Heart right ventricle (tissue), 16 donors: ENCODE results near the gene MAML1. TPM values are rescaled to one million over a fixed set of nuclear protein-coding genes. Genes with fewer than 3 reads are reported as not detected.

Source experiments
- ATAC-seq, 8 donors: fragments of 200-7000 bp; cut with Tn5 transposase; one replicate each; pipeline ENCODE4 v1.9.1; 2020; ENCODE audit warnings: mild to moderate bottlenecking in 8 of 8, moderate library complexity in 8 of 8, moderate number of reproducible peaks in 1 of 8
- DNase-seq, 2 donors: peaks; one replicate each; pipeline ENCODE4 v3.0.0-alpha.2; 2020
- H3K27ac ChIP-seq, 10 donors: fragments of 200-600 bp; sonication (generic) in 2 of 10; one replicate each; pipeline versions ENCODE4 v1.5.0 to v1.8.0; 2020 to 2022; ENCODE audit warnings: mild to moderate bottlenecking in 3 of 10
- H3K27me3 ChIP-seq, 7 donors: fragments of 200-600 bp; one replicate each; pipeline ENCODE4 v1.8.0; 2021 to 2022; ENCODE audit warnings: mild to moderate bottlenecking in 2 of 7
- H3K36me3 ChIP-seq, 9 donors: fragments of 200-600 bp; sonication (generic) in 1 of 9; one replicate each; pipeline versions ENCODE4 v1.5.0 to v1.8.0; 2020 to 2022; ENCODE audit warnings: mild to moderate bottlenecking in 2 of 9
- H3K4me1 ChIP-seq, 9 donors: fragments of 200-600 bp; sonication (generic) in 1 of 9; one replicate each; pipeline versions ENCODE4 v1.5.0 to v1.8.0; 2020 to 2022; ENCODE audit warnings: mild to moderate bottlenecking in 4 of 9
- H3K4me3 ChIP-seq, 10 donors: fragments of 200-600 bp; sonication (generic) in 2 of 10; one replicate each; pipeline versions ENCODE4 v1.5.0 to v1.8.0; 2020 to 2022; ENCODE audit warnings: mild to moderate bottlenecking in 7 of 10, moderate library complexity in 2 of 10
- H3K9me3 ChIP-seq, 11 donors: fragments of 200-600 bp in 10 of 11; sonication (generic) in 2 of 11; one replicate each; pipeline versions ENCODE4 v1.5.0 to v1.8.0; 2013 to 2022; ENCODE audit warnings: mild to moderate bottlenecking in 2 of 11, control low read depth in 1 of 11, moderate library complexity in 1 of 11
- CTCF ChIP-seq, 9 donors: fragments of 200-600 bp; sonication (generic) in 2 of 9; IDR thresholded peaks; one replicate each; pipeline versions ENCODE4 v1.5.0 to v1.8.0; 2021 to 2022; ENCODE audit warnings: antibody characterized with exemption in 9 of 9, mild to moderate bottlenecking in 5 of 9, moderate library complexity in 1 of 9
- WGBS, 2 donors: extraction: QIAGEN DNeasy Blood & Tissue Kit; methylation state at CpG; one replicate each; pipeline ENCODE4 v1.1.7; 2013; ENCODE audit warnings: inconsistent platforms in 1 of 2; 5-methylcytosine and 5-hydroxymethylcytosine counted together
- intact Hi-C, 10 donors: fragments of 100-400 bp; cut with DNase I; formaldehyde crosslinking; loops; one replicate each; pipeline versions ENCODE4 v1.11.1 to v1.14.2; 2022
- polyA plus RNA-seq, 2 donors: library from polyadenylated mRNA; stranded (reverse); fragments of 200-250 nt; gene quantifications; one replicate each; pipeline ENCODE4 v1.2.3, GENCODE V29; 2013
- total RNA-seq, 10 donors: library from RNA; stranded (reverse); fragmentation: NEBNext Ultra II Directional in 3 of 10; extraction: Animal tissue kit (Norgen Biotek cat#: 25700) in 3 of 10; gene quantifications; one replicate each; pipeline versions ENCODE4 v1.2.1 to v1.2.4, GENCODE V29; 2021 to 2023
- donor health status: Arrhythmogenic right ventricular cardiomyopathy.
- donor health status: ischemic (EF 13 %, LVEDD 7.1; RV severe dilation, severe dysfunction).
- donor health status: healthy with polysubstance abuse.
- donor health status: DM: no; HTN: yes; CAD: no.
- donor health status: DM: no; HTN: no; CAD: no.
- donor health status: ischemic (EF 25% LVEDD 6.9; RV normal size, moderate dysfunction).
- donor health status: ischemic (EF 25% LVEDD 5.7; RV mildly dilated, moderate dysfunction).
- donor health status: healthy.
- donor health status: DM: yes; HTN: yes; CAD: no.
- donor health status: Ischemic cardiomyopathy.
- donor health status: ischemic (EF 35%, LVEDD 5.7; RV mildly dilated, moderate dysfunction).
- donor health status: nonischemic (EF 11% LVEDD 7.7; RV severe dilation, severe dysfunction).
- donor health status: DM: yes; HTN: yes; CAD: no.
- donor health status: PGD.
- donor health status: ischemic (EF 29% LVEDD 5.4; RV normal size, mild dysfunction).
- donor health status: nonischemic (EF 23%, LVEDD 6.1; RV moderate dilation, normal function).

Gene MAML1
- total and polyA plus RNA-seq, 12 donors, result 5.5 to 15.3 (median 11.9) TPM

DNA sequence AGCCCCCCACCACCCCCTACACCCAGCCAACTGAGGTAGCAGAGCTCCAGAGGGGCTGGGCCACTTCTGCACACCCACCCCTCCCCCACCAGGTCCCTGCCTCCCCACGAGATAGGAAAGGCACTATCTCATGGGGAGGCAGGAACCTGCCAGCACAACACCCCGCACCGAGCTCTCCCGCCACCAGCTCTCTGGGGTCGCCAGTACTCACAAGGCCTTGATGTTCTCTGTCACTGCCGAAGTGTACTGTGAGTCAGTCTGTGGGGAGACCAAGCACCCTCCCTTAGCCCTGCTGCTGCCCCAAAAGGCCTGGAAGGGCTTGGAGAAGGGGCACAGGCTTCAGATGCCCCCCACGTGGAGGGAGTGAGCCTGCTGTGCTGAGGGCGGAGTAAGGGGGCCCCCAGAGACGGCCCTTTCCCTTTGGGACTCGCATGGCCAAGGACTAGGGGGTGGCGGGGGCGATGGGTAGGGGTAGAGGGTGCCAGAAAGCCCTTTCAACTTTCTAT, 68.1 kb downstream of the MAML1 start:
- no peak for DNase-seq
- H3K36me3 ChIP-seq, result peaks cover 0 to 58% (median 40%) of the 10 kb centered on the region in 9 donors

DNA sequence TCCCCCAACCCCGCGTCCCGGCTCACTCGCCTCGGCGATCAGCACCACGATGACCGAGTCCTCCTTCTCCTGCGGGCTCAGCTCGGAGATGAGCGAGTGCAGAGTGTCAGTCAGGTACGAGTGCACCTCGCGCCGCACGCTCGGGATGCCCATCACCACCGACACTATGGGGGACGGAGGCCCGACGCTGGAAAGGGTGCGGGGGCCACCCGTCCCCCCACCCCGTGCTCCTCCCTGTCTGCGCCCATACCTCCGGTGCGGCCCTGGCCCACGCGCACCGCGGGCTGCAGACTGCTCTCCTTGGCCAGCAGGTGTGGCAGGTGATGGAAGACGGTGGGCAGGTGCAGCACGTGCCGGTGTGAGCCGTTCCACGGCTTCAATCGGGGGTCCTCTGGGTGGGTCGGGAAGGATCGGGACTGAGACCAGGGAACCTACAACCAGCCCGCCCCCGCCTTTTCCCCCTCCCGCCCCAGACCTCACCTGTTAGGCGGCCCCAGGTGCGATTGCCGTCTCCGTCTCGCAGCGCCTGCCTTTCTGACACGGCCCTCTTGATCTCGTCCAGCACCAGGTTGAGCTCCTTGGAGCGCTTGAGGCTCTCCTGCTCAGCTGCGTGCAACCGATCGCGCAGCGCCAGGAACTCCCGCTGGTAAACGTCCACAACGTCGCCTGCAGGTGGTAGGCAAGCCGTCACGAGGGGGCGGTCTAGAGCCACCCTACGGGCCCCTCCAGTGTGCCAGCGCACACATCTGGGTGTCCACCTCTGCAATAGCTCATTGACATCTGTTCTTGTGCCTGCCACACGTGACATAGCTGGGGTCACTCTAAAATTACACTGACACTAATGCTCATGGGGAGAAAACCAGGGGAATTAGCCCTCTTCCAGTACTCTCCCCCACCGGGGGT, 68.9 kb downstream of the MAML1 start:
- no peak overlapping the region for H3K27ac ChIP-seq
- peak; percentile 70 to 80 for DNase-seq
- peaks cover 18 to 54% (median 45%) of the 10 kb centered on the region in 9 donors for H3K4me1 ChIP-seq
- intact Hi-C loops, result loop anchor here in 2 of 10 donors (5.0 kb wide), 1 partner anchor 106 kb away; the partner anchor contains the start of gene TBC1D9B (in 2 of the 2)
- no peak overlapping the region for H3K4me3 ChIP-seq
- ATAC-seq, result peak in 6 of 8 donors; percentile 8 to 45 (median 36)
- peaks cover 0 to 58% (median 40%) of the 10 kb centered on the region in 9 donors for H3K36me3 ChIP-seq
- H3K9me3 ChIP-seq, result no peaks in the 10 kb centered on the region
- TF ChIP-seq CTCF (IDR thresholded peaks at IDR 0.05), result peak; percentile 40 to 77 (median 70)
- no peaks in the 10 kb centered on the region for H3K27me3 ChIP-seq
- 66 to 70% methylated on average over 60 to 67 of the region's 67 CpGs for WGBS, 2 donors

More for the DNA sequence above, 68.1 kb downstream of the MAML1 start:
- no peaks in the 10 kb centered on the region for H3K27me3 ChIP-seq
- H3K4me3 ChIP-seq, result no peak overlapping the region
- H3K4me1 ChIP-seq, result peaks cover 22 to 59% (median 50%) of the 10 kb centered on the region in 9 donors
- no peak for ATAC-seq
- WGBS, 2 donors, result 70 to 77% methylated on average over 12 of the region's 12 CpGs
- intact Hi-C loops, result loop anchor here in 2 of 10 donors (5.0 kb wide), 1 partner anchor 107 kb away; the partner anchor contains the start of gene TBC1D9B (in 2 of the 2)
- no peak for TF ChIP-seq CTCF (IDR thresholded peaks at IDR 0.05)
- H3K9me3 ChIP-seq, result no peaks in the 10 kb centered on the region
- H3K27ac ChIP-seq, result no peak overlapping the region

- H3K27me3 ChIP-seq, result no peaks in the 10 kb centered on the region
- no peaks in the 10 kb centered on the region for H3K9me3 ChIP-seq
- no peak overlapping the region for H3K27ac ChIP-seq
- no peak for DNase-seq
- ATAC-seq, result no peak
- WGBS, 2 donors, result 77 to 82% methylated on average over 19 of the region's 19 CpGs
- intact Hi-C loops, result loop anchor here in 2 of 10 donors (5.0 kb wide), 1 partner anchor 105 kb away; the partner anchor contains the start of gene TBC1D9B (in 2 of the 2)
- H3K36me3 ChIP-seq, result peaks cover 0 to 54% (median 38%) of the 10 kb centered on the region in 9 donors
- peaks cover 15 to 48% (median 42%) of the 10 kb centered on the region in 9 donors for H3K4me1 ChIP-seq
- TF ChIP-seq CTCF (IDR thresholded peaks at IDR 0.05), result no peak
- no peak overlapping the region for H3K4me3 ChIP-seq
Observed at GRCh38 chr5:179802207-179802883, 69.7 kb downstream of the MAML1 start.
